Measurements from ENCODE around the gene ATAT1. TPM values are rescaled to one million over a fixed set of nuclear protein-coding genes. Genes with fewer than 3 reads are reported as not detected.

ATAT1 gene
- total and polyA plus RNA-seq, 2 of the 13 experiments (the other 11 are each of a cell fraction or from before 2014, with no cell fraction given) = 9.2 to 23.6 TPM

- TF ChIP-seq HOXA3 (CRISPR knock-in tag; IDR thresholded peaks at IDR 0.05) (peak; percentile 38), MAZ (IDR thresholded peaks at IDR 0.05; ENCODE audit: borderline replicate concordance, low read depth, low read length) (peak; percentile 50; the same call in 1 of the 2 replicates), MAZ (CRISPR knock-in tag; IDR thresholded peaks at IDR 0.05; ENCODE audit: low read depth) (peak; percentile 19; the same call in 1 of the 2 replicates), ZNF512 (CRISPR knock-in tag; IDR thresholded peaks at IDR 0.05) (no peak), CENPT (CRISPR knock-in tag; IDR thresholded peaks at IDR 0.05; ENCODE audit: low read depth) (no peak), ZNF570 (CRISPR knock-in tag; IDR thresholded peaks at IDR 0.05; ENCODE audit: borderline replicate concordance) (0 out of 2 replicates have a peak, but pooled peaks have one; percentile 67), TBL1XR1 (IDR thresholded peaks at IDR 0.05; ENCODE audit: borderline replicate concordance, low read length, partially characterized antibody) (peak; percentile 35), ZNF30 (CRISPR knock-in tag; IDR thresholded peaks at IDR 0.05) (no peak), TEF (CRISPR knock-in tag; IDR thresholded peaks at IDR 0.05) (peak; percentile 67; the same call in 1 of the 2 replicates), FIP1L1 (IDR thresholded peaks at IDR 0.05; ENCODE audit: borderline replicate concordance, insufficient read depth, low read depth, low read length) (0 out of 2 replicates have a peak, but pooled peaks have one; percentile 52), NFE2 (CRISPR knock-in tag; IDR thresholded peaks at IDR 0.05) (no peak), ZNF670 (CRISPR knock-in tag; IDR thresholded peaks at IDR 0.05; ENCODE audit: borderline replicate concordance) (0 out of 2 replicates have a peak, but pooled peaks have one; percentile 9), ZNF263 (CRISPR knock-in tag; IDR thresholded peaks at IDR 0.05) (peak; percentile 67)
- TF ChIP-seq, protein P1, sequence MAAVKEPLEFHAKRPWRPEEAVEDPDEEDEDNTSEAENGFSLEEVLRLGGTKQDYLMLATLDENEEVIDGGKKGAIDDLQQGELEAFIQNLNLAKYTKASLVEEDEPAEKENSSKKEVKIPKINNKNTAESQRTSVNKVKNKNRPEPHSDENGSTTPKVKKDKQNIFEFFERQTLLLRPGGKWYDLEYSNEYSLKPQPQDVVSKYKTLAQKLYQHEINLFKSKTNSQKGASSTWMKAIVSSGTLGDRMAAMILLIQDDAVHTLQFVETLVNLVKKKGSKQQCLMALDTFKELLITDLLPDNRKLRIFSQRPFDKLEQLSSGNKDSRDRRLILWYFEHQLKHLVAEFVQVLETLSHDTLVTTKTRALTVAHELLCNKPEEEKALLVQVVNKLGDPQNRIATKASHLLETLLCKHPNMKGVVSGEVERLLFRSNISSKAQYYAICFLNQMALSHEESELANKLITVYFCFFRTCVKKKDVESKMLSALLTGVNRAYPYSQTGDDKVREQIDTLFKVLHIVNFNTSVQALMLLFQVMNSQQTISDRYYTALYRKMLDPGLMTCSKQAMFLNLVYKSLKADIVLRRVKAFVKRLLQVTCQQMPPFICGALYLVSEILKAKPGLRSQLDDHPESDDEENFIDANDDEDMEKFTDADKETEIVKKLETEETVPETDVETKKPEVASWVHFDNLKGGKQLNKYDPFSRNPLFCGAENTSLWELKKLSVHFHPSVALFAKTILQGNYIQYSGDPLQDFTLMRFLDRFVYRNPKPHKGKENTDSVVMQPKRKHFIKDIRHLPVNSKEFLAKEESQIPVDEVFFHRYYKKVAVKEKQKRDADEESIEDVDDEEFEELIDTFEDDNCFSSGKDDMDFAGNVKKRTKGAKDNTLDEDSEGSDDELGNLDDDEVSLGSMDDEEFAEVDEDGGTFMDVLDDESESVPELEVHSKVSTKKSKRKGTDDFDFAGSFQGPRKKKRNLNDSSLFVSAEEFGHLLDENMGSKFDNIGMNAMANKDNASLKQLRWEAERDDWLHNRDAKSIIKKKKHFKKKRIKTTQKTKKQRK (IDR thresholded peaks at IDR 0.05; ENCODE audit: low read length) = no peak
- TF ChIP-seq, protein P2, sequence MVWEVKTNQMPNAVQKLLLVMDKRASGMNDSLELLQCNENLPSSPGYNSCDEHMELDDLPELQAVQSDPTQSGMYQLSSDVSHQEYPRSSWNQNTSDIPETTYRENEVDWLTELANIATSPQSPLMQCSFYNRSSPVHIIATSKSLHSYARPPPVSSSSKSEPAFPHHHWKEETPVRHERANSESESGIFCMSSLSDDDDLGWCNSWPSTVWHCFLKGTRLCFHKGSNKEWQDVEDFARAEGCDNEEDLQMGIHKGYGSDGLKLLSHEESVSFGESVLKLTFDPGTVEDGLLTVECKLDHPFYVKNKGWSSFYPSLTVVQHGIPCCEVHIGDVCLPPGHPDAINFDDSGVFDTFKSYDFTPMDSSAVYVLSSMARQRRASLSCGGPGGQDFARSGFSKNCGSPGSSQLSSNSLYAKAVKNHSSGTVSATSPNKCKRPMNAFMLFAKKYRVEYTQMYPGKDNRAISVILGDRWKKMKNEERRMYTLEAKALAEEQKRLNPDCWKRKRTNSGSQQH (CRISPR knock-in tag; IDR thresholded peaks at IDR 0.05; ENCODE audit: low read depth) = 0 out of 2 replicates have a peak, but pooled peaks have one; percentile 5
- TF ChIP-seq, protein P3, sequence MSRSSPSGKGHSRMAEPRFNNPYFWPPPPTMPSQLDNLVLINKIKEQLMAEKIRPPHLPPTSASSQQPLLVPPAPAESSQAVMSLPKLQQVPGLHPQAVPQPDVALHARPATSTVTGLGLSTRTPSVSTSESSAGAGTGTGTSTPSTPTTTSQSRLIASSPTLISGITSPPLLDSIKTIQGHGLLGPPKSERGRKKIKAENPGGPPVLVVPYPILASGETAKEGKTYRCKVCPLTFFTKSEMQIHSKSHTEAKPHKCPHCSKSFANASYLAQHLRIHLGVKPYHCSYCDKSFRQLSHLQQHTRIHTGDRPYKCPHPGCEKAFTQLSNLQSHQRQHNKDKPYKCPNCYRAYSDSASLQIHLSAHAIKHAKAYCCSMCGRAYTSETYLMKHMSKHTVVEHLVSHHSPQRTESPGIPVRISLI (CRISPR knock-in tag; IDR thresholded peaks at IDR 0.05; ENCODE audit: borderline replicate concordance) = peak; percentile 78; the same call in 1 of the 2 replicates
- TF ChIP-seq, protein P4, sequence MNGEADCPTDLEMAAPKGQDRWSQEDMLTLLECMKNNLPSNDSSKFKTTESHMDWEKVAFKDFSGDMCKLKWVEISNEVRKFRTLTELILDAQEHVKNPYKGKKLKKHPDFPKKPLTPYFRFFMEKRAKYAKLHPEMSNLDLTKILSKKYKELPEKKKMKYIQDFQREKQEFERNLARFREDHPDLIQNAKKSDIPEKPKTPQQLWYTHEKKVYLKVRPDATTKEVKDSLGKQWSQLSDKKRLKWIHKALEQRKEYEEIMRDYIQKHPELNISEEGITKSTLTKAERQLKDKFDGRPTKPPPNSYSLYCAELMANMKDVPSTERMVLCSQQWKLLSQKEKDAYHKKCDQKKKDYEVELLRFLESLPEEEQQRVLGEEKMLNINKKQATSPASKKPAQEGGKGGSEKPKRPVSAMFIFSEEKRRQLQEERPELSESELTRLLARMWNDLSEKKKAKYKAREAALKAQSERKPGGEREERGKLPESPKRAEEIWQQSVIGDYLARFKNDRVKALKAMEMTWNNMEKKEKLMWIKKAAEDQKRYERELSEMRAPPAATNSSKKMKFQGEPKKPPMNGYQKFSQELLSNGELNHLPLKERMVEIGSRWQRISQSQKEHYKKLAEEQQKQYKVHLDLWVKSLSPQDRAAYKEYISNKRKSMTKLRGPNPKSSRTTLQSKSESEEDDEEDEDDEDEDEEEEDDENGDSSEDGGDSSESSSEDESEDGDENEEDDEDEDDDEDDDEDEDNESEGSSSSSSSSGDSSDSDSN (CRISPR knock-in tag; IDR thresholded peaks at IDR 0.05) = peak; percentile 12; the same call in 1 of the 2 replicates
These were observed 11.3 kb upstream of the ATAT1 start (continued) for GRCh38 chr6:30615219-30615957.
